ENCODE results near the gene ZFYVE9.

DNA sequence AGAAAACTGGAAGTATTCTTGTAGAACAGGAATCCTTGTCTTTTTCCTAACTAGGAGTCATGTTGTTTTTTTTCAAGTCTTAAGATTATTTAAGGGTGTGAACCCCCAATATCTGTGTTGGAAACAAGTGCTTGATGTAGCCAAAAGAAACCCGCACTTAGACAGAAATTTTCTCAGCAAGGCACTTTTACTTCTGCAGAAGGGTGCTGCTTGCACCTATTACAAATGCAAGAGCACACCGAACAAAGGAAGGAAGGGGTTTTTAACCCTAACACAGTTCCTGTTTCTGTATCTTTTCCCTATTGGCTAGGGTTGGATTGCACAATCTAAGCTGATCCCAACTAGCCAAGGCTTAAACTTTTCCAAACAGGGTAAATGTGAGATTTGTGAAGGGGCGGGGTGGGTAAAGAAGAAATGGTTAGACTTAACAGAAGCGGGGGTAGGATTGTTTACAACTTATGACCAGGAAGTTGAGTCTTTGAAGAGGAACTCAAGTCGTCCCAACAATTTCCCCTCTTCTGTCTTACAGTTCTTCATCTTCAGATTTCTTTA, 75.1 kb downstream of the ZFYVE9 start:
- TF ChIP-seq, protein P1, sequence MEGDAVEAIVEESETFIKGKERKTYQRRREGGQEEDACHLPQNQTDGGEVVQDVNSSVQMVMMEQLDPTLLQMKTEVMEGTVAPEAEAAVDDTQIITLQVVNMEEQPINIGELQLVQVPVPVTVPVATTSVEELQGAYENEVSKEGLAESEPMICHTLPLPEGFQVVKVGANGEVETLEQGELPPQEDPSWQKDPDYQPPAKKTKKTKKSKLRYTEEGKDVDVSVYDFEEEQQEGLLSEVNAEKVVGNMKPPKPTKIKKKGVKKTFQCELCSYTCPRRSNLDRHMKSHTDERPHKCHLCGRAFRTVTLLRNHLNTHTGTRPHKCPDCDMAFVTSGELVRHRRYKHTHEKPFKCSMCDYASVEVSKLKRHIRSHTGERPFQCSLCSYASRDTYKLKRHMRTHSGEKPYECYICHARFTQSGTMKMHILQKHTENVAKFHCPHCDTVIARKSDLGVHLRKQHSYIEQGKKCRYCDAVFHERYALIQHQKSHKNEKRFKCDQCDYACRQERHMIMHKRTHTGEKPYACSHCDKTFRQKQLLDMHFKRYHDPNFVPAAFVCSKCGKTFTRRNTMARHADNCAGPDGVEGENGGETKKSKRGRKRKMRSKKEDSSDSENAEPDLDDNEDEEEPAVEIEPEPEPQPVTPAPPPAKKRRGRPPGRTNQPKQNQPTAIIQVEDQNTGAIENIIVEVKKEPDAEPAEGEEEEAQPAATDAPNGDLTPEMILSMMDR (IDR thresholded peaks at IDR 0.05; ENCODE audit: poor library complexity, severe bottlenecking): no peak
- TF ChIP-seq MXI1 (conservative IDR thresholded peaks at IDR 0.05; ENCODE audit: poor library complexity, severe bottlenecking) (no peak), EZH2 (IDR thresholded peaks at IDR 0.05; ENCODE audit: borderline replicate concordance, insufficient read depth, low read length, poor library complexity, severe bottlenecking) (no peak), SMC3 (conservative IDR thresholded peaks at IDR 0.05; ENCODE audit: poor library complexity) (no peak), POLR2AphosphoS5 (IDR thresholded peaks at IDR 0.05) (no peak), TAF1 (IDR thresholded peaks at IDR 0.05; ENCODE audit: low read depth) (no peak), RAD21 (conservative IDR thresholded peaks at IDR 0.05) (no peak), EP300 (conservative IDR thresholded peaks at IDR 0.05; ENCODE audit: poor library complexity, severe bottlenecking) (no peak)
- TF ChIP-seq, protein P2, sequence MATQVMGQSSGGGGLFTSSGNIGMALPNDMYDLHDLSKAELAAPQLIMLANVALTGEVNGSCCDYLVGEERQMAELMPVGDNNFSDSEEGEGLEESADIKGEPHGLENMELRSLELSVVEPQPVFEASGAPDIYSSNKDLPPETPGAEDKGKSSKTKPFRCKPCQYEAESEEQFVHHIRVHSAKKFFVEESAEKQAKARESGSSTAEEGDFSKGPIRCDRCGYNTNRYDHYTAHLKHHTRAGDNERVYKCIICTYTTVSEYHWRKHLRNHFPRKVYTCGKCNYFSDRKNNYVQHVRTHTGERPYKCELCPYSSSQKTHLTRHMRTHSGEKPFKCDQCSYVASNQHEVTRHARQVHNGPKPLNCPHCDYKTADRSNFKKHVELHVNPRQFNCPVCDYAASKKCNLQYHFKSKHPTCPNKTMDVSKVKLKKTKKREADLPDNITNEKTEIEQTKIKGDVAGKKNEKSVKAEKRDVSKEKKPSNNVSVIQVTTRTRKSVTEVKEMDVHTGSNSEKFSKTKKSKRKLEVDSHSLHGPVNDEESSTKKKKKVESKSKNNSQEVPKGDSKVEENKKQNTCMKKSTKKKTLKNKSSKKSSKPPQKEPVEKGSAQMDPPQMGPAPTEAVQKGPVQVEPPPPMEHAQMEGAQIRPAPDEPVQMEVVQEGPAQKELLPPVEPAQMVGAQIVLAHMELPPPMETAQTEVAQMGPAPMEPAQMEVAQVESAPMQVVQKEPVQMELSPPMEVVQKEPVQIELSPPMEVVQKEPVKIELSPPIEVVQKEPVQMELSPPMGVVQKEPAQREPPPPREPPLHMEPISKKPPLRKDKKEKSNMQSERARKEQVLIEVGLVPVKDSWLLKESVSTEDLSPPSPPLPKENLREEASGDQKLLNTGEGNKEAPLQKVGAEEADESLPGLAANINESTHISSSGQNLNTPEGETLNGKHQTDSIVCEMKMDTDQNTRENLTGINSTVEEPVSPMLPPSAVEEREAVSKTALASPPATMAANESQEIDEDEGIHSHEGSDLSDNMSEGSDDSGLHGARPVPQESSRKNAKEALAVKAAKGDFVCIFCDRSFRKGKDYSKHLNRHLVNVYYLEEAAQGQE (IDR thresholded peaks at IDR 0.05; ENCODE audit: borderline replicate concordance): no peak
